Measurements from ENCODE around the gene RSPRY1. TPM values are rescaled to one million over a fixed set of nuclear protein-coding genes. Genes with fewer than 3 reads are reported as not detected.

RSPRY1 gene
- total and polyA plus RNA-seq, 9 donors, result 15.9 to 42.1 (median 28.3) TPM

DNA sequence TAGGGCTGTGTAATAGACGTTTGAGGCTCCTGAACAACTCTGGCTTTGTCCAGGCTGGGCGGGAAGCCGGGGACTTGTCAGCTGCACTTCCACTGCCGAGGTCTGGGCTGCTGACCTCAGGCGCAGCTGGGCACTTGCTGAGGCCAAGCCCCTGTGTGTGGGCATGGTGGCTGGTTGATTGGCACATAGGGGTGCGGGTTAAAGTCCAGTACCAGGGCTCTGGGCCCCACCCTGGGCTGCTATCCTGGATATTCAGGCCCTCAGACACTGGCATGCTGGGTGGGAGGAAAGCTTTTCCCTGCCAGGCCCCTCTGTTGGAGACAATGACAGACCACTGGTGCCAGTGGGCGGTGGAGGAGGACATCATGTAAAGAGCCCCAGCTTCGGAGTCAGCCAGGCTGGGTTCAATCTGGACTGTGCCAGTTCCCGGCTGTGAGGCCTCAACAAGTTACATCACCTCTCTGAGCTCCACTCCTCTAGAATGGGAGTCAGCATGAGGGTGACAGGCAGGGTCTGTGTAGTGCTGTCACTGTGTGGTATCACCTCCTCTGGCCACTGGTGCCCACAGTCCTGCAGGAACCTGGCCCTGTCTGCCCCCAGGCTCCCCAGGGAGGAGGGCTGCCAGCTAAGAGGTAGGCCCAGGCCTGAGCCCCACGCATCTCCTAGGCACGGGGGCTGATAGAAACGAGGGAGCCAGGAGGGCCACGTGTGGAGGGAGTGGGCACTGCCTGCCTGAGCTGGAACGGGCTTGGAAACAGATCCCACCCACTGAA, 42.8 kb upstream of the RSPRY1 start:
- no peak overlapping the region for H3K27ac ChIP-seq

DNA sequence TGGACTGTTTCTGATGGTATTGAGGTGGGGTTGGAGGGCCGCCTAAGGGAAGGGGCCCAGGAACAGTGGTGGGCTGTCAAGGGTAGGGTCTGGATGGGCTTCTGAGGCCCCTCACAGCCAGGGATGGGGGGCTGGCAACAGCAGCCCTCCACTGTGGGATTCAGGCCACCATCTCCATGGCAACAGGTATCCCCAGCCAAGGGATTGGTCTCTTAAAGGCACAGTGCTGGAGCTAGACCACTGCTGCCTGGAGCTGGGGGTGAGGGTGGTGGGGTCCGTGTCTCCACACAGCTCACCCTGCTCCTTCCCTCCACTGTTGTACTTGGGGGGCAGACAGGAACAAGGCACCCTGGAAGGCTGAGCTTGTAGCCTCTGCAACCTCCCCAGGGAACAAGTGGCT, 42.1 kb upstream of the RSPRY1 start:
- Histone ChIP-seq H3K27me3 (no peaks in the 10 kb centered on the region), H3K36me3 (no peaks in the 10 kb centered on the region), H3K27ac (no peak overlapping the region), H3K4me1 (ENCODE audit: insufficient read depth) (peaks cover 3% of the 10 kb centered on the region), H3K9me3 (no peaks in the 10 kb centered on the region), H3K4me3 (no peak overlapping the region)
- intact Hi-C loops (cut with DNase I), result loop anchor here in 1 of 4 donors (10.0 kb wide), 1 partner anchor 59 kb away; no protein-coding TSS in a partner anchor
- WGBS, 3 donors, result 92 to 100% (median 94%) methylated on average over 2 of the region's 2 CpGs
- DNase-seq, result peak in 1 of 5 donors; percentile 10
- TF ChIP-seq, protein P1, sequence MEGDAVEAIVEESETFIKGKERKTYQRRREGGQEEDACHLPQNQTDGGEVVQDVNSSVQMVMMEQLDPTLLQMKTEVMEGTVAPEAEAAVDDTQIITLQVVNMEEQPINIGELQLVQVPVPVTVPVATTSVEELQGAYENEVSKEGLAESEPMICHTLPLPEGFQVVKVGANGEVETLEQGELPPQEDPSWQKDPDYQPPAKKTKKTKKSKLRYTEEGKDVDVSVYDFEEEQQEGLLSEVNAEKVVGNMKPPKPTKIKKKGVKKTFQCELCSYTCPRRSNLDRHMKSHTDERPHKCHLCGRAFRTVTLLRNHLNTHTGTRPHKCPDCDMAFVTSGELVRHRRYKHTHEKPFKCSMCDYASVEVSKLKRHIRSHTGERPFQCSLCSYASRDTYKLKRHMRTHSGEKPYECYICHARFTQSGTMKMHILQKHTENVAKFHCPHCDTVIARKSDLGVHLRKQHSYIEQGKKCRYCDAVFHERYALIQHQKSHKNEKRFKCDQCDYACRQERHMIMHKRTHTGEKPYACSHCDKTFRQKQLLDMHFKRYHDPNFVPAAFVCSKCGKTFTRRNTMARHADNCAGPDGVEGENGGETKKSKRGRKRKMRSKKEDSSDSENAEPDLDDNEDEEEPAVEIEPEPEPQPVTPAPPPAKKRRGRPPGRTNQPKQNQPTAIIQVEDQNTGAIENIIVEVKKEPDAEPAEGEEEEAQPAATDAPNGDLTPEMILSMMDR (IDR thresholded peaks at IDR 0.05), result no peak
- TF ChIP-seq EP300 (IDR thresholded peaks at IDR 0.05) (no peak), POLR2A (IDR thresholded peaks at IDR 0.05) (no peak)

More for the DNA sequence above, 42.8 kb upstream of the RSPRY1 start:
- Histone ChIP-seq H3K27me3 (no peaks in the 10 kb centered on the region), H3K4me3 (no peak overlapping the region), H3K4me1 (ENCODE audit: insufficient read depth) (peaks cover 3% of the 10 kb centered on the region), H3K9me3 (no peaks in the 10 kb centered on the region), H3K36me3 (no peaks in the 10 kb centered on the region)
- peak in 1 of 5 donors; percentile 28 for DNase-seq
- 85 to 91% (median 91%) methylated on average over 14 of the region's 14 CpGs for WGBS, 3 donors
- intact Hi-C loops (cut with DNase I), result loop anchor here in 1 of 4 donors (10.0 kb wide), 1 partner anchor 59 kb away; no protein-coding TSS in a partner anchor
- TF ChIP-seq, protein P1 (IDR thresholded peaks at IDR 0.05), result no peak
- TF ChIP-seq POLR2A (IDR thresholded peaks at IDR 0.05) (no peak), EP300 (IDR thresholded peaks at IDR 0.05) (no peak)

DNA sequence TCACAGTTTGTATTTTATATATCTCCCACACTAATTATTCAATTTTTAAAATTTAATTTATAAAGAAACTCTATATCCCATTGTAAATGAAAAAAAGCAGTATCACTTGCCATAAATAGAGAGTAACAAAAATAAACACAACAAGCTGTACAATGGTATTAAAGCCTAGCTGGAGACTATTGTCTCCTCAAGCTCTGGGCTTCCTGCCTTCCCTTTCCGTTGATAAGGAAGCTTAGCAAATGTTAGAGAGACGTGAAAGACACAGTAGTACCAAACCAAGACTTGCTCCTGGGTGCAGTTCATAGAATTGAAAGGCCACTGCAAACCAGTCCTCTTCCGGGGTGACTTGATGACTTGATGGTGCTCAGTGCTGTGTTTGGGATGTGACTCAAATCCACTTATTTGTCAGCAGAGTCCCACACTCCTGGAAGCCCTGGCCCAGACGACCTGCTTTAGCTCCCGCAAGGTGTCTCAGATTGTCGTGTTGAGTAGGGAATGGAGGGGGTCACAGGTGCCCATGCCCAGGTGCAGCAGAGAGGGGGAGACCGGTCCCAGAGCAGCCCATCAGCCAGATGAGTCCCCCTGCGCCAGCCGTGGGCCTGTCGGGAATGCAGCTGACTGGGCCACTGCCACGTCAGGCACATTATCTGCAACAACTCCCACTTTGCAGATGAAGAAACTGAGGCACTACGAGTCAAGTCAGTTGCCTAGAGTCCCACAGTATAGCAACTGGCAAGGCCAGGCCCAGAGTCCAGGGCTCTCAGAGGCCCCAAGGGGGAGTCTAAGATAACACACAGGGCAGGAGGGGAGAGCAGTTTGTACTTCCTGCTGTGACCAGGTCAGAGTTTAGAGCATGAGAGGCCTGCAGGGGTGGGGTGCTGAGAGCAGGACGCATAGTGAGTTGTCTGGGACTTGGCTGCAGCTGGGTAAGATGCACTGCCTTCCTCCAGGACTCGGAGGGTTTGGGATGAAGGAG, 40.8 kb upstream of the RSPRY1 start:
- 72 to 75% (median 73%) methylated on average over 14 of the region's 14 CpGs for WGBS, 3 donors
- H3K27me3 ChIP-seq, result no peaks in the 10 kb centered on the region
- TF ChIP-seq EP300 (IDR thresholded peaks at IDR 0.05) (no peak), POLR2A (IDR thresholded peaks at IDR 0.05) (no peak)
- TF ChIP-seq, protein P1 (IDR thresholded peaks at IDR 0.05), result no peak
- no peaks in the 10 kb centered on the region for H3K9me3 ChIP-seq
- H3K27ac ChIP-seq, result no peak overlapping the region
- intact Hi-C loops (cut with DNase I), result loop anchor here in 1 of 4 donors (10.0 kb wide), 1 partner anchor 61 kb away; no protein-coding TSS in a partner anchor
- no peak overlapping the region for H3K4me3 ChIP-seq
- peak in 1 of 5 donors; percentile 27 for DNase-seq
- peaks cover 3% of the 10 kb centered on the region for H3K4me1 ChIP-seq (ENCODE audit: insufficient read depth)
- H3K36me3 ChIP-seq, result no peaks in the 10 kb centered on the region

DNA sequence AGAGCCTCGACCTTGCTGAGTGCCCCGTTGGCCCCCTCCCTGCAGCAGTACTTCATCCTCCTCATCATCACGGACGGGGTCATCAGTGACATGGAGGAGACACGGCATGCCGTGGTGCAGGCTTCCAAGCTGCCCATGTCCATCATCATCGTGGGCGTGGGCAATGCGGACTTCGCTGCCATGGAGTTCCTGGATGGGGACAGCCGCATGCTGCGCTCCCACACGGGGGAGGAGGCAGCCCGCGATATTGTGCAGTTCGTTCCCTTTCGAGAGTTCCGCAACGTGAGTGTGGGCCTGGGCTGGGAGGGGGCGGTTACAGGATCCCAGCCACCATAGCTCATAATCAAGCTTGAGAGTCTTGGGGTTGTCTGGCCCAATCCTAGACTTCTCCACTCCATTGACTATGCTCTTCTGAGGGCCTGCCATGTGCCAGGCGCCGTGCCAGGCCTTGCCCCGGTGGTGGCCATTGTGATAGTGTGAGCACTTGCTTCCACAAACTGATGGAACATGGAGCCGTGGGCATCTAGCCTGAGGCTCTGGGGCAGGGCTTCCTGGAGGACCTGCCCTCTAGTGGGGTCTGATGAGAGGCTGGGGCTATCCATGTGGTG, 40.0 kb upstream of the RSPRY1 start:
- TF ChIP-seq EP300 (IDR thresholded peaks at IDR 0.05) (no peak), POLR2A (IDR thresholded peaks at IDR 0.05) (no peak)
- TF ChIP-seq, protein P1 (IDR thresholded peaks at IDR 0.05), result no peak
- Histone ChIP-seq H3K9me3 (no peaks in the 10 kb centered on the region), H3K27me3 (no peaks in the 10 kb centered on the region), H3K4me1 (ENCODE audit: insufficient read depth) (peaks cover 3% of the 10 kb centered on the region), H3K27ac (no peak overlapping the region), H3K4me3 (no peak overlapping the region), H3K36me3 (no peaks in the 10 kb centered on the region)
- peak in 1 of 5 donors; percentile 34 for DNase-seq
- 78 to 81% (median 80%) methylated on average over 24 of the region's 24 CpGs for WGBS, 3 donors
- intact Hi-C loops (cut with DNase I), result loop anchor here in 1 of 4 donors (10.0 kb wide), 1 partner anchor 61 kb away; no protein-coding TSS in a partner anchor

Measured in ovary (tissue), 9 donors.